HCT116 (cell line): ENCODE measurements around the gene SLC22A8. TPM values are rescaled to one million over a fixed set of nuclear protein-coding genes. Genes with fewer than 3 reads are reported as not detected.

Experiments
- ATAC-seq: fragments of 200-7000 bp; cut with Tn5 transposase; 2 replicates; pipeline ENCODE4 v1.9.1; 2020; ENCODE audit warnings: mild to moderate bottlenecking, moderate library complexity
- BruUV-seq: library from RNA; stranded (reverse); fragments of 400-500 nt; replicated peaks from 2 replicates; lab custom pipeline; 2021; lab: Mats Ljungman, UMichigan
- CTCF ChIA-PET: fragments of 300-600 bp; sonication (Branson Sonifier 250); formaldehyde crosslinking; loops from one replicate; lab custom pipeline; 2021; ENCODE audit warnings: antibody characterized with exemption; lab: Charles Lee
- POLR2A ChIA-PET: fragments of 300-600, 350-600 bp; sonication (Branson Sonifier 250); formaldehyde crosslinking; loops from one replicate; lab custom pipeline; 2021; ENCODE audit warnings: antibody characterized with exemption; lab: Charles Lee
- RAD21 ChIA-PET, 2 experiments: fragments of 300-600 bp; sonication (Branson Sonifier 250); formaldehyde crosslinking; loops; one replicate each; lab custom pipeline; 2023; ENCODE audit warnings: low total read pairs in 2 of 2; ENCODE audit not compliant: uncharacterized antibody in 2 of 2, unreplicated experiment in 2 of 2, low non-redundant PET in 1 of 2; lab: Charles Lee
- DNase-seq: peaks from one replicate; pipeline ENCODE4 v3.0.0-alpha.2; 2010; ENCODE audit warnings: low read depth, low spot score
- H2AFZ ChIP-seq: fragments of 200-600 bp; shearing (Covaris generic), sonication (generic); 2 replicates; pipeline ENCODE4 v1.6.1; 2017; ENCODE audit warnings: low read depth, mixed run types, mixed read lengths, antibody characterized with exemption, low read length; ENCODE audit not compliant: poor library complexity, severe bottlenecking
- H3K27ac ChIP-seq: 2 replicates; pipeline ENCODE4 v1.5.1; 2012; ENCODE audit warnings: low read depth, low read length
- H3K27me3 ChIP-seq: fragments of 200-600 bp; sonication (generic); 2 replicates; pipeline ENCODE4 v1.6.1; 2016; ENCODE audit warnings: mixed run types, low read length, mixed read lengths; ENCODE audit not compliant: insufficient read depth
- H3K36me3 ChIP-seq, 2 experiments: fragments of 200-500 bp in 1 of 2; fragments of 200-600 bp in 1 of 2; sonication (Bioruptor generic) in 1 of 2; sonication (generic) in 1 of 2; 2 replicates each; pipeline versions ENCODE4 v1.5.1 to v1.6.1; 2014 to 2016; ENCODE audit warnings: low read length in 2 of 2, inconsistent platforms in 1 of 2, mixed read lengths in 1 of 2, mixed run types in 1 of 2; ENCODE audit not compliant: insufficient read depth in 2 of 2, control insufficient read depth in 1 of 2
- H3K4me1 ChIP-seq, 2 experiments: fragments of 200-600 bp in 1 of 2; sonication (generic) in 1 of 2; 2 replicates each; pipeline versions ENCODE4 v1.5.1 to v1.6.1; 2012 to 2017; ENCODE audit warnings: low read length in 2 of 2, inconsistent platforms in 1 of 2, mild to moderate bottlenecking in 1 of 2, mixed read lengths in 1 of 2, mixed run types in 1 of 2, moderate library complexity in 1 of 2; ENCODE audit not compliant: insufficient read depth in 2 of 2, control insufficient read depth in 1 of 2
- H3K4me2 ChIP-seq: fragments of 200-600 bp; sonication (generic); 2 replicates; pipeline ENCODE4 v1.6.1; 2017; ENCODE audit warnings: mixed run types, low read length, mixed read lengths
- H3K4me3 ChIP-seq, 2 experiments: fragments of 200-600 bp in 1 of 2; sonication (generic) in 1 of 2; replicated peaks in 1 of 2; 2 replicates each; pipeline ENCODE4 v1.5.1; 2011 to 2016; ENCODE audit warnings: low read length in 2 of 2, control low read depth in 1 of 2, low read depth in 1 of 2, mild to moderate bottlenecking in 1 of 2, mixed read lengths in 1 of 2, mixed run types in 1 of 2
- H3K79me2 ChIP-seq: fragments of 200-600 bp; sonication (generic); 2 replicates; pipeline ENCODE4 v1.6.1; 2017; ENCODE audit warnings: mild to moderate bottlenecking, mixed run types, low read length, moderate library complexity, mixed read lengths; ENCODE audit not compliant: insufficient read depth
- H3K9ac ChIP-seq: fragments of 200-600 bp; sonication (generic); 2 replicates; pipeline ENCODE4 v1.6.1; 2016; ENCODE audit warnings: low read length, mixed read lengths
- H3K9me2 ChIP-seq: fragments of 200-600 bp; sonication (generic), shearing (Covaris generic); 2 replicates; pipeline ENCODE4 v1.6.1; 2017; ENCODE audit warnings: mixed run types, mild to moderate bottlenecking, moderate library complexity; ENCODE audit not compliant: insufficient read depth
- H3K9me3 ChIP-seq, 2 experiments: fragments of 200-500 bp in 1 of 2; fragments of 200-600 bp in 1 of 2; sonication (Bioruptor generic) in 1 of 2; sonication (generic) in 1 of 2; 2 replicates each; pipeline ENCODE4 v1.6.1; 2014 to 2017; ENCODE audit warnings: low read length in 2 of 2, mixed read lengths in 2 of 2, inconsistent platforms in 1 of 2, low read depth in 1 of 2, mild to moderate bottlenecking in 1 of 2, mixed run types in 1 of 2, moderate library complexity in 1 of 2; ENCODE audit not compliant: control insufficient read depth in 1 of 2, insufficient read depth in 1 of 2
- H4K20me1 ChIP-seq: fragments of 200-600 bp; sonication (generic), shearing (Covaris generic); 2 replicates; pipeline ENCODE4 v1.6.1; 2017; ENCODE audit warnings: mixed run types, mild to moderate bottlenecking, moderate library complexity; ENCODE audit not compliant: insufficient read depth
- CBX3 ChIP-seq: IDR thresholded peaks from 2 replicates; pipeline ENCODE4 v1.6.1; 2012; ENCODE audit warnings: low read depth
- ELF1 ChIP-seq: IDR thresholded peaks from 2 replicates; pipeline ENCODE4 v1.6.1; 2012; ENCODE audit warnings: low read depth, borderline replicate concordance
- EZH2 ChIP-seq: fragments of 200-600 bp; sonication (generic); IDR thresholded peaks from 2 replicates; pipeline ENCODE4 v1.6.1; 2017; ENCODE audit warnings: antibody characterized with exemption, mixed run types
- POLR2A ChIP-seq: IDR thresholded peaks from 2 replicates; pipeline ENCODE4 v1.7.0; 2011; ENCODE audit warnings: borderline replicate concordance; ENCODE audit not compliant: insufficient read depth, insufficient read length; ENCODE audit errors: extremely low read depth
- RAD21 ChIP-seq: IDR thresholded peaks from 2 replicates; pipeline ENCODE4 v1.6.1; 2012; ENCODE audit warnings: low read depth, mild to moderate bottlenecking
- REST ChIP-seq: IDR thresholded peaks from 2 replicates; pipeline ENCODE4 v1.6.1; 2012; ENCODE audit warnings: low read depth
- SRF ChIP-seq: IDR thresholded peaks from 2 replicates; pipeline ENCODE4 v1.6.1; 2012; ENCODE audit warnings: low read depth
- intact Hi-C: fragments of 100-400 bp; cut with micrococcal nuclease; formaldehyde crosslinking; loops from 2 replicates; pipeline ENCODE4 v1.10.0; 2022
- total RNA-seq: library from RNA; stranded (reverse); gene quantifications from one replicate; pipeline ENCODE4 v1.2.1, GENCODE V29; 2021; ENCODE audit not compliant: unreplicated experiment
- TF ChIP-seq, protein P1 (sequence below): IDR thresholded peaks from 2 replicates; pipeline ENCODE4 v1.6.1; 2012

The SLC22A8 gene
- total RNA-seq, 1 experiment from 2014 or later = not detected

- TF ChIP-seq REST (no peak), SRF (no peak), POLR2A (no peak)
- TF ChIP-seq, all 23 proteins: peak for 4
Measured at GRCh38 chr11:63020671-63021291, 5.1 kb upstream of the SLC22A8 start (continued).

- no peak for DNase-seq
- Histone ChIP-seq H3K9me2 (no peaks in the 10 kb centered on the region), H3K4me3 (no peak overlapping the region), H3K4me1 (peaks cover 13 to 19% of the 10 kb centered on the region in 2 experiments), H3K9me3 (no peaks in the 10 kb centered on the region), H3K36me3 (no peaks in the 10 kb centered on the region), H3K9ac (no peak overlapping the region), H3K79me2 (no peaks in the 10 kb centered on the region)
- intact Hi-C loops = no loop called here
- POLR2A ChIA-PET = interaction anchor here (1.5 kb wide), 1 partner anchor 9 kb away, joined by 3 read pairs; no protein-coding TSS in a partner anchor
- BruUV-seq = no TSS peak
- no peak for TF ChIP-seq REST
- TF ChIP-seq, protein P1, sequence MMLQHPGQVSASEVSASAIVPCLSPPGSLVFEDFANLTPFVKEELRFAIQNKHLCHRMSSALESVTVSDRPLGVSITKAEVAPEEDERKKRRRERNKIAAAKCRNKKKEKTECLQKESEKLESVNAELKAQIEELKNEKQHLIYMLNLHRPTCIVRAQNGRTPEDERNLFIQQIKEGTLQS = no peak
- no peak for TF ChIP-seq ELF1
- no peak for TF ChIP-seq RAD21
- no peak for TF ChIP-seq CBX3
- no peak for TF ChIP-seq EZH2
- TF ChIP-seq, all 23 proteins: peak for 0
- Histone ChIP-seq H2AFZ (no peak overlapping the region), H3K27ac (no peak overlapping the region), H3K4me2 (no peak overlapping the region), H3K27me3 (no peaks in the 10 kb centered on the region), H4K20me1 (no peaks in the 10 kb centered on the region)
- no peak for ATAC-seq
- ChIA-PET RAD21 (interaction anchor here in 1 of 2 experiments (1.2 to 1.5 kb wide), 2 partner anchors 110 to 113 kb away, joined by 3 to 7 read pairs; no protein-coding TSS in a partner anchor), CTCF (interaction anchor here (1.3 to 7.0 kb wide), 6 partner anchors 11 to 113 kb away, joined by 6 to 285 read pairs (median 31); no protein-coding TSS in a partner anchor)
Measured at GRCh38 chr11:63019506-63019905, 3.9 kb upstream of the SLC22A8 start.
